HG02943 (cell line): Measurements from ENCODE around the gene NHEJ1.

Source experiments
- ATAC-seq: cut with Tn5 transposase; IDR thresholded peaks from one replicate; pipeline ENCODE4 v1.9.1; 2021; ENCODE audit warnings: mild to moderate bottlenecking, low read depth, moderate library complexity; ENCODE audit not compliant: unreplicated experiment

Gene NHEJ1

DNA sequence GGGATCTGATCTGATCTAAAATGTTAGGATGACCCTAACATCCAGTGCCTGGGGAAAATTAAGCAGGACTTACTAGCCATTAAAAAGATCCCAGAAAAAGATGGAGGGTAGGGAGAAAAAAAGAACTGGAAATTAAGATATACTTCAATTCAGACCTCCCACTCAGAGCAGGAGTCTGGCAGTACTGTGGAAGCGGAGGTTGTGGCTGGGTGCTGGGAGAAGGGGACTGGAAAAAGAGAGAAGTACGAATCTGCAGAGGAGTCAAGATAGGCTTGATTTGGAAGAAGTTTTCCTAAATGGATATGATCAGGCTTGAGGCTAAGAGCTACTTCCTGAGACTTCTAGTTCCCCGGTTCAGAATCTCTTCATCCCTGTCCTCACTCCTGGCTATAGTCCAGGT lies 66.4 kb downstream of the NHEJ1 start:
- no peak for ATAC-seq

GRCh38 chr2:219090436-219091299 lies 69.9 kb downstream of the NHEJ1 start:
- no peak for ATAC-seq

DNA sequence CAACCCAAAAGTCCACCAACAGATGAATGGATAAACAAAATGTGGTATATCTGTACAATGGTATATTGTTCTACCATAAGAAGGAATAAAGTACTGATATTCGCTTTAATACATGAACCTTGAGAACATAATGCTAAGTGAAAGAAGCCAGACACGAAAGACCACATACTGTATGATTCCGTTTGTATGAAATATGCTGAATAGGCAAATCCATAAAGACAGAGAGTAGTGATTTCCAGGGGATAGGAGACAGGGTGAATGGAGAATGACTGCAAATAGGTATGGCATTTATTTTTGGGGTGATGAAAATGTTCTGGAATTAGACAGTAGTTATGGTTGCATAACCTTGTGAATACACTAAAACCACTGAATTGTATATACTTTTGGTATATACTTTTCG lies 71.3 kb downstream of the NHEJ1 start:
- ATAC-seq: no peak

DNA sequence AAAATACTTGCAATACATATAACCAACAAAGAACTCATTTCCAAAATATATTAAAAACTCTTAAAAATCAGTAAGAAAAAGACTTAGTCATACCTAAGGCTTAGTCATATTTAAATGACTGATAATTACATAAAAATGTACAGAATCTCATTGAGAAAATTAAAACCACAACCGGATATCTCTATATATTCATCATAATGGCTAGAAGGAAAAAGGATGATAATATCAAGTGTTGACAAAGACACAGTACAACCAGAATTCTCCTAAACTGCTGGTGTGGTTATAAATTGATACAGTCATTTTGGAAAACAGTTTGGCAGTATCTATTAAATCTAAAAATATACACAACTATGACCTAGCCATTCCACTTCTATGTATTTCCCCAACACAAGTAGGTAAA lies 72.8 kb downstream of the NHEJ1 start:
- ATAC-seq: no peak

- no peak for ATAC-seq
Observed at GRCh38 chr2:219087361-219087760, 73.3 kb downstream of the NHEJ1 start.

GRCh38 chr2:219086196-219086595 lies 74.4 kb downstream of the NHEJ1 start:
- no peak for ATAC-seq

DNA sequence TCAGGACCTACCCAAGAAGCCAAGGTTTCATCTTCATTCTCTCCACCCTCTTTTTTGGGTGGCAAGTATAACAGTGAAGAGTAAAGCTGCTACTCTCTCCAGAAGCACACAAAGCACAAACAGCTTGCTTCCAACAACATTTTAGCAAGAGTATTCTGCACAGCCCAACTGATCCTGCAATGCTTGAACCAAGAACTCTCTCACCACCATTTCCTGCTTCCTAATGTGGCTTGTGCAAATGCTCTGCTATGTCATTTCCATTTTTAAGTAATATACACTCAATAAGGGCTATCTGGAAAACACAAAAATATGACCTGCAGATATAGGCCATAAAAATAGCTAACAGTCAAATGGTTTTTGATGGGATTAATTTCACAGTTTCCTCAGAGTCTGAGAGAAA lies 75.8 kb downstream of the NHEJ1 start:
- no peak for ATAC-seq

DNA sequence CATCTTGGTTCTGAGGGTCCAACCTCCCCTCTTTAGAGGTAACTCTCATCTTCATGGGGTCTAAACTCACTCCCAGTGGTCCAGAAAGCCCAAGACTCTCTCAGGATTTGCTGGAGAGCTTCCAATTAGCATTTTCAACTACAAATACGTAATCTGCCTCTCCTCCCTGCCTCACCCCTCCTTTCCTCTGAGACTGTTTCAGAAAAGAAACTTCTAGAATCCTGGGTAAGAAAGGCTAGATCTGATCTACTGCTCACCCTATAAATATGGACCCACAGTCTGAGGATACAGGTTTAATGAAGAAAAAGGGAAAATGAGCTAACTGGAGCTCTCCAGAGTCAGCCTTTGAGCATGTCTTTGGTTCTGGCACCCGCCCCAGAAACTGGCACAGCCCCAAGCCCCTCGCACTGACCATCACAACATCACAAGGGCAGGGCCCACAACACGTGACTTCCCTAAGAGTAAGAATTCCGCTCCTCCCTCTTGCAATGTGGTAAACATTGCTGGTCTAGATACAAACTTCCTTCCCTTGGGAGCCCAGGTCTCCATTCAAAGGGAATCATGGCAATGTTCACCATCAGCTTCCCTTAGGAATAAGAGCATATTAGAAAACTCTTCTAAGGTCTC lies 78.2 kb downstream of the NHEJ1 start:
- no peak for ATAC-seq

- ATAC-seq: no peak
Observed at GRCh38 chr2:219081701-219082331, 78.8 kb downstream of the NHEJ1 start.

- ATAC-seq: no peak
Observed at GRCh38 chr2:219081096-219081495, 79.5 kb downstream of the NHEJ1 start.

DNA sequence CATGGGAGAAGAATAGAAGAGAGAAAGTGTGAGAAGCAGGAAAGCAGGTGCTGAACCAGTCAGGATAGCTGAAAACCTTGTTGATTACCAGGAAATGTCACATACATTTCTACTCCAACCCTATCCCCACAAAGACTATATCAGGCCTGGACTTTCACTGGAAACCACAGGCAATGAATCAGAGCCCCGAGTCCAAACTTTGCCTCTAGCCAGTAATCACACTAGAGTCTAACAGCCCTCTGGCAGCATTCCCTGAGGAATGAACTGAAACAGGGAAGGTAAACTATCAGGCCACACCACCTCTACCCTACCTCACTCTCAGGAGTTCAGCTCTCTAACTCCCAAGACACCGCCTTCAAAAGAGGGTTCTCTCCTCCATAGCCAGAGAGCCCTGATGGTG lies 81.2 kb downstream of the NHEJ1 start:
- no peak for ATAC-seq

DNA sequence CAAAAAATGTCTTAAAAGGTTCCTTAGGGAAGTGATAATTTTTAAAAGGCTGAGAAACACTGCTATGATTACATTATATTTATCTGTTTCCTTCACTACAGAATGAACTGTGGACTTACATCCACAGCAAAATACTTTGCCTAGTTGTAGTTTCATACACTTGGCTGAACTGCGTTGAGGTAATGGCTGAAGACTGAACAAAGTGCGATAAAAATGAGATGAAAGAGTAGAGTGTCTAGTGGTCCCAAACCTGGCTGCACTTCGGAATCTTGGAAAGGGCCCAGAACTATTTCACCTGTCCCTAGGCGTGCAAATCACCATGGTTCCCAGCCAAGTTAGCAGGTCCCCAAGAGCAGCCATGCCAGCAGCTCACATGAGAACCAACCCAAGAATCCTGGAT lies 81.7 kb downstream of the NHEJ1 start:
- ATAC-seq: no peak

GRCh38 chr2:219078126-219078525 lies 82.5 kb downstream of the NHEJ1 start:
- ATAC-seq: no peak

- no peak for ATAC-seq
Observed at GRCh38 chr2:219076253-219076652, 84.4 kb downstream of the NHEJ1 start.

DNA sequence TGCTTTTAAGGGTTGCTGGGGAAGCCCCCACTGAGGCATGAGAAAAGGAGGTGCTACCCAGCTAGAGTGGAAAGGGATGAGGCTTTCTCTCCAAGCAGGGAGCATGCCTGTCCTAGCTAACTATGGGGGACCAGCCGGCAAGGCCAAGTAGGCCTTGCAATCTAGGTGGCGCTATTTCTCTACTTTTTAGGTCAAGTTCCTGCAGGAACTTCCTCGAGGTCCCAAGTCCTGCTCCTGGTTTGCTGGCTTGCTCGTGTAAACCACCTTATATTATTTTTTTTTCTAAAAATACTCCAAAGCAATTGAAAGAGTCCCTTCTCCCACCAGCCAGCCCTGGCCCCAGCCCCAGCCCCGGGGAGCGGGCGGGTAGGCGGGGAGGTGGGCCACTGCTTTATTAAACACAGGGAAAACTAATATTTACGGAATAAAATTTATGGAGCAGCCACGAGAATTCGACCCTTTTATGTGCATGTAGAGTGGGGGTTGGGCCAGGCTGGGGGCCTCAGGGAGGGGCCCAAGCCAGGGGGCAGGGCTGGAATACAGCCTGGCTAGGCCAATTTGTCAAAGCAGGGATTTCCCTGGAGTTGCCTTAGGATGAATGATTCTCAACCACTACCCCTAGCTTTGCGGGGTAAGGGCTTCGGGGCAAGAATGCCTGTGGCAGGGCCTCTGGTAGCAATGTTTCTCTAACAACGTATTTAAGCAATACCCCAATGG lies 87.0 kb downstream of the NHEJ1 start:
- ATAC-seq: no peak

GRCh38 chr2:219072741-219073250 lies 87.8 kb downstream of the NHEJ1 start:
- no peak for ATAC-seq

DNA sequence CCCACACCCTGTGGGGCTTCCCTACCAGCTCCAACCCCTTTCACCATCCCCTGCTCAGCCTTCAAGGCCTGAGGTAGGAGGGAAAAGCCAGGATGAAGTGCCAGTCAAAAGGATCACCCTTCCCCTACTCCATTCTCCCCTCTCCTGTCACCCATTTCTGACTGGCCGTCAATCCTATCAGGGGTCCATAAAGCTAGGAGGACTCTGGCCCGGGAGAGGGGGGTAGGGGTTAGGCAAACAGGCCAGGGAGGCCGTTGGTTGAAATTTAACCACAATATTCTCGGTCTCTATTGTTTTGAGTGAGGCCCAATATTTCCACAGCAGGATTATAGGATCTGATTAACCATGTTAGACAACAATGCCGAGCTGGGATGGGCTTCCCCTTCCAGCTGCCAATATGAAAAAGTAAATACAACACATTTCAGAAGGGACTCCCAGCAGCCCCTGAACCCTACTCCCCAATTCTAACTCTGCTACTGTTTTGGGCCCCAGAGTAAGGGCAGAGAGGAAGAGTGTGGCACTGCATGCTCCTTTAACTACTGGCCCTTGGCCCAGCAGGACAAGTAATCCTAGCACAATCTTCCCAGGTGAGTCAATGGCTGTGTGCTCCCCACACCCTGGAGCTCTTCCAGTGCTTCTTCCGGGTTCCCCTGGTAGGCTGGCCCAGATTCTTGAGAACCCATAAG lies 89.3 kb downstream of the NHEJ1 start:
- no peak for ATAC-seq

- no peak for ATAC-seq
Observed at GRCh38 chr2:219065484-219065883, 95.1 kb downstream of the NHEJ1 start.

DNA sequence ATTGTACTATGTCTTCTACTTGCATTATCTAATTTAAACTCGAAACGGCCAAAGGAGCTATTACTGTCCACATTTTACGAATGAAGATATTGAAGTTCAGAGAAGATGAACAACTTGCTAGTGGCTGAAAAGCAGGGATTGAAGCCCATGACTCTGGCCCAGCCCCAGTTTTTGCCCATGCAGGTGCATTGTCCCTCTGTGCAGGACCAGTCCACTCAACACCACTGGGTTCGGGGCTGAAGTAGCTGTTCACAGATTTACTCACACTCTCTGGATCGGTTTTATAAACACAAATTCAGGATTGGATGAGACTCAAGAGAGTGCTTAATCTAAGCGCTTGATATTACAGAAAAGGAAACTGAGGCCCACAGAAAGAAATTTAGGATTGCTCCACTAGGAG lies 98.5 kb downstream of the NHEJ1 start:
- ATAC-seq: no peak
